Caco-2 (cell line): Measurements from ENCODE around the gene ARHGDIA. TPM values are rescaled to one million over a fixed set of nuclear protein-coding genes. Genes with fewer than 3 reads are reported as not detected.

ENCODE experiments used
- BruUV-seq: library from RNA; stranded (reverse); fragments of 400-500 nt; replicated peaks from 2 replicates; lab custom pipeline; 2021; lab: Mats Ljungman, UMichigan
- CTCF ChIA-PET: fragments of 300-600 bp; sonication (Branson Sonifier 250); formaldehyde crosslinking; loops from one replicate; lab custom pipeline; 2022; ENCODE audit warnings: antibody characterized with exemption; lab: Charles Lee
- POLR2A ChIA-PET: fragments of 300-600 bp; sonication (Branson Sonifier 250); formaldehyde crosslinking; loops from one replicate; lab custom pipeline; 2022; ENCODE audit warnings: antibody characterized with exemption; lab: Charles Lee
- DNase-seq, 2 experiments: peaks; one replicate each; pipeline versions ENCODE4 v3.0.0 to v3.0.0-alpha.2; 2020 to 2022
- H3K27me3 ChIP-seq: replicated peaks from 2 replicates; pipeline ENCODE4 v1.6.0; 2011; ENCODE audit warnings: low read length; ENCODE audit not compliant: control insufficient read depth, insufficient read depth
- H3K36me3 ChIP-seq: 2 replicates; pipeline ENCODE4 v1.5.1; 2011; ENCODE audit warnings: low read length; ENCODE audit not compliant: control insufficient read depth, insufficient read depth
- H3K4me1 ChIP-seq: fragments of 250-450 bp; sonication (Bioruptor Pico); 2 replicates; pipeline ENCODE4 v1.5.1; 2020; ENCODE audit warnings: mild to moderate bottlenecking
- H3K4me3 ChIP-seq: 2 replicates; pipeline ENCODE4 v1.5.1; 2011; ENCODE audit warnings: low read depth, mild to moderate bottlenecking, control low read depth, low read length
- H3K9me3 ChIP-seq: fragments of 250-450 bp; sonication (Bioruptor Pico); 2 replicates; pipeline ENCODE4 v1.5.1; 2020; ENCODE audit warnings: mild to moderate bottlenecking, moderate library complexity
- H3K27ac Mint-ChIP-seq: one replicate; pipeline ENCODE4 v1.8.0; 2022; ENCODE audit warnings: mixed read lengths; ENCODE audit not compliant: unreplicated experiment
- H3K27me3 Mint-ChIP-seq: one replicate; pipeline ENCODE4 v1.8.0; 2022; ENCODE audit warnings: mixed read lengths; ENCODE audit not compliant: insufficient read depth, unreplicated experiment
- H3K36me3 Mint-ChIP-seq: one replicate; pipeline ENCODE4 v1.8.0; 2022; ENCODE audit warnings: mild to moderate bottlenecking, mixed read lengths; ENCODE audit not compliant: insufficient read depth, unreplicated experiment
- H3K4me1 Mint-ChIP-seq: one replicate; pipeline ENCODE4 v1.8.0; 2022; ENCODE audit warnings: low read depth, mixed read lengths; ENCODE audit not compliant: unreplicated experiment
- H3K4me3 Mint-ChIP-seq: one replicate; pipeline ENCODE4 v1.8.0; 2022; ENCODE audit warnings: mild to moderate bottlenecking, moderate library complexity, mixed read lengths; ENCODE audit not compliant: unreplicated experiment
- H3K9me3 Mint-ChIP-seq: one replicate; pipeline ENCODE4 v1.8.0; 2022; ENCODE audit warnings: mixed read lengths; ENCODE audit not compliant: unreplicated experiment
- intact Hi-C: fragments of 100-400 bp; cut with micrococcal nuclease; formaldehyde crosslinking; loops from one replicate; pipeline ENCODE4 v1.10.0; 2022; ENCODE audit not compliant: unreplicated experiment
- total RNA-seq: library from RNA; stranded (reverse); gene quantifications from 2 replicates; pipeline ENCODE4 v1.2.3, GENCODE V29; 2022
- TF ChIP-seq, protein P1 (sequence below), 2 experiments: fragments of 200-600 bp in 1 of 2; IDR thresholded peaks; 1 replicate in 1 of 2; 2 replicates in 1 of 2; pipeline versions ENCODE4 v1.5.1 to v1.8.0; 2011 to 2022; ENCODE audit warnings: antibody characterized with exemption in 1 of 2, control low read depth in 1 of 2, inconsistent platforms in 1 of 2, low read depth in 1 of 2, low read length in 1 of 2, mild to moderate bottlenecking in 1 of 2, moderate library complexity in 1 of 2; ENCODE audit not compliant: insufficient read depth in 1 of 2, severe bottlenecking in 1 of 2, unreplicated experiment in 1 of 2

ARHGDIA gene
- total RNA-seq, 1 experiment from 2014 or later, result 253 TPM

DNA sequence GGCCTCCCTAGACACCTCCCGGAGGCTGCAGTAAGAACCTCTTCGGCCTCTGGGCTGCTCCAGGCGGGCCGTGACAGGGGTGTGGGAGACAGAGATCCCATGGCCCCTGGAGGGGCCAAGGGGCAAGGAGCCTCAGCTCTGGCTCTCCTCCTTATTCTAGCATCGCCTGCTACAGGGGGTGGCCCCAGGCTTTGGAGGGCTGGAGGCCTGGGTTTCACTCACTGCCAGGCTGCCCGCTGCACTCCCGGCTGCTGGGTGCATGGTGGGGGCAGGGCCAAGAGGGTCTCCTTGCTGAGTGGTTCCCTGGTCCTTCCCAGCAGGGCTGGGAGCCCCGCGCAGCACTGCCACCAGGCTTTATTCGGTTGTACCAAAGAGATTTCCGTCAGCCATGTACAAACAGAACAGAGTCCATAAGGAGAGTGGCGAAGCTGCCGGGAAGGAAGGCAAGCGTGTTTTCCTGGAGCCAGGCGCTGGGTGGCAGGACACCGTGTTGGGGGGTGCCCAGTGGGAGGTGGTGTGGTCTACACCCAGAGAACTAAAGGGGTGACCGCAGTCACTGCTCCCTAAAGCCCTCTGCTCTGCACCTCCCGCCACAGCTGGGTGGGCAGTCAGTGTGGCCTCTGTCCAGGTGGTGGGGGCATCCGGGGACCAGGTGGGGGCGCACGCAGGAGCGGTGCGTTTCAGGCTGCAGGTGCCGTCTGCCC is 32.9 kb upstream of the ARHGDIA start:
- Mint-ChIP-seq H3K9me3 (no peaks in the 10 kb centered on the region), H3K4me3 (no peak overlapping the region), H3K27ac (no peak overlapping the region), H3K36me3 (peaks cover 88% of the 10 kb centered on the region), H3K4me1 (peaks cover 7% of the 10 kb centered on the region), H3K27me3 (no peaks in the 10 kb centered on the region)
- no TSS peak for BruUV-seq
- no peaks in the 10 kb centered on the region for H3K9me3 ChIP-seq
- intact Hi-C loops, result no loop called here
- TF ChIP-seq, protein P1, sequence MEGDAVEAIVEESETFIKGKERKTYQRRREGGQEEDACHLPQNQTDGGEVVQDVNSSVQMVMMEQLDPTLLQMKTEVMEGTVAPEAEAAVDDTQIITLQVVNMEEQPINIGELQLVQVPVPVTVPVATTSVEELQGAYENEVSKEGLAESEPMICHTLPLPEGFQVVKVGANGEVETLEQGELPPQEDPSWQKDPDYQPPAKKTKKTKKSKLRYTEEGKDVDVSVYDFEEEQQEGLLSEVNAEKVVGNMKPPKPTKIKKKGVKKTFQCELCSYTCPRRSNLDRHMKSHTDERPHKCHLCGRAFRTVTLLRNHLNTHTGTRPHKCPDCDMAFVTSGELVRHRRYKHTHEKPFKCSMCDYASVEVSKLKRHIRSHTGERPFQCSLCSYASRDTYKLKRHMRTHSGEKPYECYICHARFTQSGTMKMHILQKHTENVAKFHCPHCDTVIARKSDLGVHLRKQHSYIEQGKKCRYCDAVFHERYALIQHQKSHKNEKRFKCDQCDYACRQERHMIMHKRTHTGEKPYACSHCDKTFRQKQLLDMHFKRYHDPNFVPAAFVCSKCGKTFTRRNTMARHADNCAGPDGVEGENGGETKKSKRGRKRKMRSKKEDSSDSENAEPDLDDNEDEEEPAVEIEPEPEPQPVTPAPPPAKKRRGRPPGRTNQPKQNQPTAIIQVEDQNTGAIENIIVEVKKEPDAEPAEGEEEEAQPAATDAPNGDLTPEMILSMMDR (IDR thresholded peaks at IDR 0.05; ENCODE audit: insufficient read depth in 1 of 2, low read depth in 1 of 2, low read length in 1 of 2, severe bottlenecking in 1 of 2, unreplicated experiment in 1 of 2), result no peak
- peaks cover 9% of the 10 kb centered on the region; the same call in 1 of the 2 replicates for H3K36me3 ChIP-seq
- CTCF ChIA-PET, result interaction anchor here (0.5 kb wide), 1 partner anchor 24 kb away, joined by 5 read pairs; the partner anchor contains the start of gene MAFG
- no peak for DNase-seq
- POLR2A ChIA-PET, result no interaction called here
- no peak overlapping the region for H3K4me3 ChIP-seq
- H3K27me3 ChIP-seq, result no peaks in the 10 kb centered on the region
- H3K4me1 ChIP-seq, result no peaks in the 10 kb centered on the region; the same call in 1 of the 2 replicates

DNA sequence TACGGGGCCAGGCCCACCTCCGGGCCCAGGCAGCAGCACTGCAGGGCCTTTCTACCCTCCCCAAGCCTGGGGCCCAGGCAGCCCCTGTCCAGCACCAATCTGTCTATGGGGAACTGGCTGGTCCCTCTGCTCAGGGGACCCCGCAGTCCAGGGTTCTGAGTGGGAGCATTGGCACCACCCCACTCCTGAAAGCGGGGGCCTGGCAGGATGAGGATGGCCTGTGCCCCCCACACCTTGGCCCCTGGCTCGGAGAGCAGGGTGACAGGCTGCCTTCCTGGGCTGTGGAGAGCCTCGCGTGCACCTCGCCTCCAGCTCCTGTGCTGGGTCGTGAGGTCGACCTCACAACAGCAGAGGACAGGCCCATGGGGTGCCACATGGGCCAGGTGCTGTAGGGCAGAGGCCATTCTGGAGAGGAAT is 32.3 kb upstream of the ARHGDIA start:
- Mint-ChIP-seq H3K4me3 (no peak overlapping the region), H3K4me1 (peaks cover 7% of the 10 kb centered on the region), H3K27me3 (no peaks in the 10 kb centered on the region), H3K27ac (no peak overlapping the region), H3K9me3 (no peaks in the 10 kb centered on the region), H3K36me3 (peaks cover 89% of the 10 kb centered on the region)
- no peaks in the 10 kb centered on the region for H3K9me3 ChIP-seq
- TF ChIP-seq, protein P1 (IDR thresholded peaks at IDR 0.05; ENCODE audit: insufficient read depth in 1 of 2, low read depth in 1 of 2, low read length in 1 of 2, severe bottlenecking in 1 of 2, unreplicated experiment in 1 of 2), result no peak
- H3K27me3 ChIP-seq, result no peaks in the 10 kb centered on the region
- no peak overlapping the region for H3K4me3 ChIP-seq
- intact Hi-C loops, result no loop called here
- no peaks in the 10 kb centered on the region; the same call in 1 of the 2 replicates for H3K4me1 ChIP-seq
- peaks cover 9% of the 10 kb centered on the region; the same call in 1 of the 2 replicates for H3K36me3 ChIP-seq
- DNase-seq, result no peak
- ChIA-PET POLR2A (interaction anchor here (0.6 kb wide), 1 partner anchor 12 kb away, joined by 4 read pairs; the partner anchor contains the start of genes ALYREF and ANAPC11), CTCF (no interaction called here)
- BruUV-seq, result no TSS peak

DNA sequence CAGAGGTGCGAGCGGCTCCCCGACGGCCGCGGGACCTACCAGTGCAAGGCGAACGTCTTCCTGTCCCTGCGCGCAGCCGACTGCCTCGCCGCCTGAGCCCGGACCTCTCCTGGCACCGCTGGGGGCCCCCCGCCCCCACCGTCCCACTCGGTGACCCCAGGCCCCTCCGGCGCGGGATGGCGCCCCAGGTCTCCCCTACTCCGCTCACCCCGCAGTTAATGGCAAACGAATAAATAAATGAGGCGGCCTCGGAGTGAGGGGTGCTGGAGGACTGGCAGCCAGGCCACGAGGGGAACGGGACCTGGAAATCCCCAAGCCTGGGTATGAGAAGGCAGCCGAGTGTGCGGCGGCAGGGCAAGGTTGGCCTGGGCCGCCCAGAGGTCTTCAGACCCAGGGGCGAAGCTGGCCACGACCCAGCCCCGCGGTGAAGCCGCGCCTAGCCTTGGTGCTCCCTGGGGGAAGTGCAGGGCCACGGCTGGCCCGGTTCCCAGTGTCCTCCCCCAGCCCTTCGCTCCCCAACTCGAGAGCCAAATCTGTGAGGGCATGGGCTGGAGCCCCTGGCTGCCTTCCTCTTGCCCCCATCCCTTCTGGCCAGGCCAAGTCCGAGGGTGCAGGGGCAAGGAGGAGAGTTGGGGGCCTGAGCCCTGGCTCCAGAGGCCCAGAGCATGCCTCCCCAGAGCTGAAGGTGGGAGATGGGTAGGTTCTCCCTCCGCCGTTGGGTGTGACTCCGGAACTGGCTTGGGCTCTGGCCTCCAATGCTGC is 31.7 kb upstream of the ARHGDIA start:
- ChIA-PET CTCF (no interaction called here), POLR2A (interaction anchor here (0.6 kb wide), 1 partner anchor 11 kb away, joined by 4 read pairs; the partner anchor contains the start of genes ALYREF and ANAPC11)
- peaks cover 7% of the 10 kb centered on the region for H3K4me1 Mint-ChIP-seq
- H3K4me3 ChIP-seq, result no peak overlapping the region
- no TSS peak for BruUV-seq
- no peaks in the 10 kb centered on the region for H3K27me3 ChIP-seq
- H3K9me3 ChIP-seq, result no peaks in the 10 kb centered on the region
- TF ChIP-seq, protein P1 (IDR thresholded peaks at IDR 0.05; ENCODE audit: insufficient read depth in 1 of 2, low read depth in 1 of 2, low read length in 1 of 2, severe bottlenecking in 1 of 2, unreplicated experiment in 1 of 2), result no peak
- peaks cover 4% of the 10 kb centered on the region; the same call in 1 of the 2 replicates for H3K4me1 ChIP-seq
- H3K36me3 Mint-ChIP-seq, result peaks cover 89% of the 10 kb centered on the region
- peak overlapping the region; percentile 37 for H3K4me3 Mint-ChIP-seq
- DNase-seq, result peak in 1 of 2 experiments; percentile 23
- intact Hi-C loops, result no loop called here
- H3K27me3 Mint-ChIP-seq, result no peaks in the 10 kb centered on the region
- H3K9me3 Mint-ChIP-seq, result no peaks in the 10 kb centered on the region
- H3K36me3 ChIP-seq, result peaks cover 7% of the 10 kb centered on the region; the same call in 1 of the 2 replicates
- no peak overlapping the region for H3K27ac Mint-ChIP-seq
